ENCODE data around the gene FEM1B. TPM values are rescaled to one million over a fixed set of nuclear protein-coding genes. Genes with fewer than 3 reads are reported as not detected.

The FEM1B gene
- total RNA-seq, 4 donors from 2014 or later = 28.1 to 48.2 (median 43.0) TPM

- H3K36me3 ChIP-seq = no peaks in the 10 kb centered on the region
Observed at GRCh38 chr15:68332266-68332665, 54.7 kb downstream of the FEM1B start.

DNA sequence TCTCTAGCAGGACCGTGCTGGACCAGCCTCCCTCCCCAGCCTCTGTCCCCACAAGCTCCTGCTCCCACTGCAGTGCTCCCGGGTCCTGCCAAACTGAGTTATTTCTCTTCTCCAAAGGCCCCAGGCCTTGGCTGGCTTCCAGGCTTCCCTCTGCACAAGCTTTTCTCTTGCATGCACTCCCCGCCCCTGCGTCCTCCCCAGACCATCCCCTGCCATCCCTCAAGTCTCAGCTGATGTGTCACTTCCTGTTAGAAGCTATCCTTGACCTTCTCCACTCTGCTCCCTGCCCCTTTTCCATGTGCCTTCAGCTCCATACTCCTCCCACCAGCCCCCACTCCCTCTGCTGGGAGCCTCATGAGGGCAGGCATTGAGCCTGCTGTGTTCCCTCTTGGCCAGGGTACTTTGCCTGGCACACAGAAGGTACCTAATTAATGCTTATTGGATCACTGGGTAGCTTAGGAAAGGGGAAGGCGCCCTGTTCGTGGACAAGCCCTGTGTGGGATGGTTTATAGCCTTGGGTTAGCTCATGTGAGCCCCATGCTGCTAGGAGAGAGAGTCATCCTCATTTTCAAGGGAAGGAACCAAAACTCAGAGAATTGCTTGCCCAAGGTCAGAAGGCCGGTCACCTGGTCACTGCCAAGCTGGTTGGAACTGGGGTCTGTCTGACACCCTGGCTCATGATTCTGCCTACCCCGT lies 56.4 kb downstream of the FEM1B start:
- H3K27me3 ChIP-seq = no peaks in the 10 kb centered on the region
- no peaks in the 10 kb centered on the region for H3K36me3 ChIP-seq
- H3K4me3 ChIP-seq = no peak overlapping the region
- no peak for DNase-seq
- H3K4me1 ChIP-seq = no peaks in the 10 kb centered on the region
- H3K9me3 ChIP-seq = no peaks in the 10 kb centered on the region
- peak overlapping the region in 1 of 4 donors; percentile 22 for H3K27ac ChIP-seq
- TF ChIP-seq, protein P1, sequence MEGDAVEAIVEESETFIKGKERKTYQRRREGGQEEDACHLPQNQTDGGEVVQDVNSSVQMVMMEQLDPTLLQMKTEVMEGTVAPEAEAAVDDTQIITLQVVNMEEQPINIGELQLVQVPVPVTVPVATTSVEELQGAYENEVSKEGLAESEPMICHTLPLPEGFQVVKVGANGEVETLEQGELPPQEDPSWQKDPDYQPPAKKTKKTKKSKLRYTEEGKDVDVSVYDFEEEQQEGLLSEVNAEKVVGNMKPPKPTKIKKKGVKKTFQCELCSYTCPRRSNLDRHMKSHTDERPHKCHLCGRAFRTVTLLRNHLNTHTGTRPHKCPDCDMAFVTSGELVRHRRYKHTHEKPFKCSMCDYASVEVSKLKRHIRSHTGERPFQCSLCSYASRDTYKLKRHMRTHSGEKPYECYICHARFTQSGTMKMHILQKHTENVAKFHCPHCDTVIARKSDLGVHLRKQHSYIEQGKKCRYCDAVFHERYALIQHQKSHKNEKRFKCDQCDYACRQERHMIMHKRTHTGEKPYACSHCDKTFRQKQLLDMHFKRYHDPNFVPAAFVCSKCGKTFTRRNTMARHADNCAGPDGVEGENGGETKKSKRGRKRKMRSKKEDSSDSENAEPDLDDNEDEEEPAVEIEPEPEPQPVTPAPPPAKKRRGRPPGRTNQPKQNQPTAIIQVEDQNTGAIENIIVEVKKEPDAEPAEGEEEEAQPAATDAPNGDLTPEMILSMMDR (IDR thresholded peaks at IDR 0.05) = no peak
- TF ChIP-seq POLR2A (IDR thresholded peaks at IDR 0.05) = no peak

More at GRCh38 chr15:68332266-68332665, 54.7 kb downstream of the FEM1B start:
- no peaks in the 10 kb centered on the region for H3K9me3 ChIP-seq
- no peaks in the 10 kb centered on the region for H3K4me1 ChIP-seq
- no peaks in the 10 kb centered on the region for H3K27me3 ChIP-seq
- H3K27ac ChIP-seq = no peak overlapping the region
- H3K4me3 ChIP-seq = no peak overlapping the region
- no peak for TF ChIP-seq POLR2A (IDR thresholded peaks at IDR 0.05)
- TF ChIP-seq, protein P1 (IDR thresholded peaks at IDR 0.05) = no peak
- DNase-seq = no peak

- Histone ChIP-seq H3K9me3 (no peaks in the 10 kb centered on the region), H3K36me3 (no peaks in the 10 kb centered on the region), H3K27ac (peak overlapping the region in 2 of 4 donors; percentile 2 to 22), H3K4me1 (no peaks in the 10 kb centered on the region), H3K4me3 (no peak overlapping the region), H3K27me3 (no peaks in the 10 kb centered on the region)
- TF ChIP-seq, protein P1 (IDR thresholded peaks at IDR 0.05) = no peak
- TF ChIP-seq POLR2A (IDR thresholded peaks at IDR 0.05) = no peak
- no peak for DNase-seq
Observed at GRCh38 chr15:68334661-68335124, 57.1 kb downstream of the FEM1B start.

- Histone ChIP-seq H3K27ac (peak overlapping the region in 1 of 4 donors; percentile 2), H3K36me3 (no peaks in the 10 kb centered on the region), H3K27me3 (no peaks in the 10 kb centered on the region), H3K4me1 (no peaks in the 10 kb centered on the region), H3K9me3 (no peaks in the 10 kb centered on the region), H3K4me3 (no peak overlapping the region)
- no peak for DNase-seq
- TF ChIP-seq, protein P1 (IDR thresholded peaks at IDR 0.05) = no peak
- no peak for TF ChIP-seq POLR2A (IDR thresholded peaks at IDR 0.05)
Observed at GRCh38 chr15:68335251-68335650, 57.7 kb downstream of the FEM1B start.

DNA sequence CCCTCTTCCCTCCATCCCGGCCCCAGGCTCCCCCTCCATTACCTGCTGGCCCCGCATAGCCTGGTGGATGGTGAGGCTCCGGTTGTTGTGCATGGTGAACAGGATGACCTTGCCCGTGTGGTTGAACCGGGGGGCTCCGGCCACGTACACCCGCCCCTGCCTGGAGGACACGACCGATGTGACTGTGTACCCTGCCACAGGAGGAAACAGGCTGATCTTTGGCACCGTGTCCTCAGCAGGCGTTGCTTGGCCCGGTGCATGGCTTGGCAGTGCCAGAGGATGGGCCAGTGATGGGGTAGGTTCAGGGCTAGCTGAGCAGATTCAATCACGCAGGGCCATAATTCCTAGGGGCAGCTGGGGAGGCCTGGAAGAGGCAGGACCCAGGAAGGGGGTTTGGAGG lies 58.1 kb downstream of the FEM1B start:
- Histone ChIP-seq H3K4me3 (no peak overlapping the region), H3K36me3 (no peaks in the 10 kb centered on the region), H3K27me3 (no peaks in the 10 kb centered on the region), H3K4me1 (no peaks in the 10 kb centered on the region), H3K9me3 (no peaks in the 10 kb centered on the region), H3K27ac (no peak overlapping the region)
- DNase-seq = no peak
- TF ChIP-seq, protein P1 (IDR thresholded peaks at IDR 0.05) = no peak
- no peak for TF ChIP-seq POLR2A (IDR thresholded peaks at IDR 0.05)
